Thyroid gland (tissue), 4 donors: Measurements from ENCODE around the gene SATB2. TPM values are rescaled to one million over a fixed set of nuclear protein-coding genes. Genes with fewer than 3 reads are reported as not detected.

ENCODE experiments used
- DNase-seq, 2 donors: peaks; one replicate each; pipeline ENCODE4 v3.0.0-alpha.2; 2019
- H3K27ac ChIP-seq, 3 donors: fragments of 200-600 bp; sonication (generic); 1 replicate in 2 of 3; 2 replicates in 1 of 3; pipeline ENCODE4 v1.5.1; 2016 to 2019; ENCODE audit warnings: mild to moderate bottlenecking in 1 of 3, moderate library complexity in 1 of 3
- H3K27me3 ChIP-seq: fragments of 200-600 bp; sonication (generic); one replicate; pipeline ENCODE4 v1.5.1; 2019
- H3K36me3 ChIP-seq, 2 donors: fragments of 200-600 bp; sonication (generic); one replicate each; pipeline ENCODE4 v1.5.1; 2016 to 2019
- H3K4me1 ChIP-seq, 2 donors: fragments of 200-600 bp; sonication (generic); one replicate each; pipeline ENCODE4 v1.5.1; 2017 to 2019
- H3K4me3 ChIP-seq, 3 donors: fragments of 200-600 bp; sonication (generic); replicated peaks in 1 of 3; 1 replicate in 2 of 3; 2 replicates in 1 of 3; pipeline ENCODE4 v1.5.1; 2016; ENCODE audit warnings: mild to moderate bottlenecking in 1 of 3
- H3K9me3 ChIP-seq: fragments of 200-600 bp; sonication (generic); one replicate; pipeline ENCODE4 v1.5.1; 2017
- CTCF ChIP-seq, 6 experiments: fragments of 200-600 bp in 3 of 6; fragments of 450-650 bp in 3 of 6; sonication (generic) in 3 of 6; IDR thresholded peaks; one replicate each; pipeline ENCODE4 v1.5.1; 2016 to 2019; ENCODE audit warnings: antibody characterized with exemption in 6 of 6, mild to moderate bottlenecking in 2 of 6, inconsistent platforms in 1 of 6, moderate library complexity in 1 of 6
- POLR2A ChIP-seq, 2 donors: fragments of 450-650 bp; IDR thresholded peaks; one replicate each; pipeline ENCODE4 v1.6.1; 2017; ENCODE audit warnings: antibody characterized with exemption in 2 of 2, mild to moderate bottlenecking in 2 of 2, moderate library complexity in 1 of 2
- WGBS, 2 donors: methylation state at CpG; one replicate each; pipeline ENCODE4 v1.1.5; 2017; 5-methylcytosine and 5-hydroxymethylcytosine counted together
- intact Hi-C: fragments of 100-400 bp; cut with DNase I; formaldehyde crosslinking; loops from one replicate; pipeline ENCODE4 v1.15.1; 2023
- total RNA-seq, 4 donors: library from RNA; depleted of rRNA; stranded (reverse); fragments of >200 nt; gene quantifications; one replicate each; pipeline ENCODE4 v1.2.3, GENCODE V29; 2016

Gene SATB2
- total RNA-seq, 4 donors from 2014 or later: 1.9 to 2.9 (median 1.9) TPM

- no peaks in the 10 kb centered on the region for H3K9me3 ChIP-seq
- 70 to 78% methylated on average over 5 of the region's 5 CpGs for WGBS, 2 donors
- no peak overlapping the region for H3K4me3 ChIP-seq
- H3K4me1 ChIP-seq: no peaks in the 10 kb centered on the region
- intact Hi-C loops: no loop called here
- no peak for DNase-seq
- no peak overlapping the region for H3K27ac ChIP-seq
- TF ChIP-seq POLR2A (IDR thresholded peaks at IDR 0.05) (no peak), CTCF (IDR thresholded peaks at IDR 0.05) (no peak)
- H3K36me3 ChIP-seq: no peaks in the 10 kb centered on the region
- H3K27me3 ChIP-seq: no peaks in the 10 kb centered on the region
Measured at GRCh38 chr2:199356412-199356811, 101.3 kb downstream of the SATB2 start.

- 90% methylated on average over 7 of the region's 7 CpGs for WGBS, 2 donors
- DNase-seq: no peak
- no peak for TF ChIP-seq POLR2A (IDR thresholded peaks at IDR 0.05)
- intact Hi-C loops: no loop called here
- no peak overlapping the region for H3K4me3 ChIP-seq
- H3K9me3 ChIP-seq: no peaks in the 10 kb centered on the region
- H3K36me3 ChIP-seq: no peaks in the 10 kb centered on the region
- no peak overlapping the region for H3K27ac ChIP-seq
- no peaks in the 10 kb centered on the region for H3K4me1 ChIP-seq
- H3K27me3 ChIP-seq: no peaks in the 10 kb centered on the region
Measured at GRCh38 chr2:199348871-199349270, 108.9 kb downstream of the SATB2 start.

GRCh38 chr2:199344012-199344411 is 113.7 kb downstream of the SATB2 start:
- no peaks in the 10 kb centered on the region for H3K27me3 ChIP-seq
- H3K36me3 ChIP-seq: no peaks in the 10 kb centered on the region
- intact Hi-C loops: no loop called here
- WGBS, 2 donors: 90 to 97% methylated on average over 2 of the region's 2 CpGs
- no peak overlapping the region for H3K4me3 ChIP-seq
- DNase-seq: no peak
- no peak overlapping the region for H3K27ac ChIP-seq
- no peaks in the 10 kb centered on the region for H3K9me3 ChIP-seq
- H3K4me1 ChIP-seq: no peaks in the 10 kb centered on the region
- TF ChIP-seq CTCF (IDR thresholded peaks at IDR 0.05) (no peak), POLR2A (IDR thresholded peaks at IDR 0.05) (no peak)

- no peaks in the 10 kb centered on the region for H3K4me1 ChIP-seq
- H3K27me3 ChIP-seq: no peaks in the 10 kb centered on the region
- no peak overlapping the region for H3K27ac ChIP-seq
- TF ChIP-seq CTCF (IDR thresholded peaks at IDR 0.05): no peak
- TF ChIP-seq POLR2A (IDR thresholded peaks at IDR 0.05): no peak
- 90 to 92% methylated on average over 1 of the region's 1 CpG for WGBS, 2 donors
- H3K4me3 ChIP-seq: no peak overlapping the region
- intact Hi-C loops: no loop called here
- DNase-seq: no peak
- H3K36me3 ChIP-seq: no peaks in the 10 kb centered on the region
- H3K9me3 ChIP-seq: no peaks in the 10 kb centered on the region
Measured at GRCh38 chr2:199342334-199342733, 115.4 kb downstream of the SATB2 start.

DNA sequence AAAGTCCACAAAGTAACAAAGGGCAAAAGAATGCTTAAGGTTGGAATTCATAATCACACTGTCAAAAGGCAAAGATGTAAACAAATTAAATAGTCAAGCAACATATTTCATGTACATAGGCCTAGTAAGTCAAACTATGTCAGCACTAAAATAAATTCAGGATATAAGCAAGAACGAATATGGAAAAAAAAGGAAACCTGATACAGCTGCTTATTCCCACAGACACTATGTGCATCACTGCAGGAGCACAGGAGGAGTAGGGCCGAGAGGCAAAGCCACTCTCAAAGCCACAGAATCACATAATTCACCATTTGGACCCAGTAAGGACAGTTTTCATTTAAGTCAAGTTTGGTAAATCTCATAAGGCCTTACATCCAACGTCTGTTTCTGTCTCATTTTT is 116.6 kb downstream of the SATB2 start:
- Histone ChIP-seq H3K27me3 (no peaks in the 10 kb centered on the region), H3K9me3 (no peaks in the 10 kb centered on the region), H3K4me3 (no peak overlapping the region), H3K36me3 (no peaks in the 10 kb centered on the region), H3K27ac (no peak overlapping the region), H3K4me1 (no peaks in the 10 kb centered on the region)
- intact Hi-C loops: no loop called here
- DNase-seq: no peak
- 70 to 73% methylated on average over 3 of the region's 3 CpGs for WGBS, 2 donors
- TF ChIP-seq POLR2A (IDR thresholded peaks at IDR 0.05) (no peak), CTCF (IDR thresholded peaks at IDR 0.05) (no peak)
